Neuronal stem cell (in vitro differentiated cells): Measurements from ENCODE around the gene HSPA1B.
"Not testable (repeated sequence)": the region's sequence is repeated elsewhere in the genome, so short reads cannot be mapped to it uniquely, and the experiment has no call there.

Source experiments
- DNase-seq: peaks from one replicate; pipeline ENCODE4 v3.0.0-alpha.2; 2013; ENCODE audit warnings: low spot score
- H2AFZ ChIP-seq: one replicate; pipeline ENCODE4 v1.6.1; 2013; ENCODE audit warnings: mild to moderate bottlenecking, low read length, inconsistent platforms
- H2AK5ac ChIP-seq: 2 replicates; pipeline ENCODE4 v1.6.1; 2013; ENCODE audit warnings: low read depth, mild to moderate bottlenecking, inconsistent platforms, low read length, moderate library complexity, mixed read lengths
- H2BK120ac ChIP-seq: 2 replicates; pipeline ENCODE4 v1.6.1; 2013; ENCODE audit warnings: low read depth, mild to moderate bottlenecking, inconsistent platforms, low read length, moderate library complexity, mixed read lengths
- H2BK12ac ChIP-seq: one replicate; pipeline ENCODE4 v1.6.1; 2013; ENCODE audit warnings: low read length, inconsistent platforms
- H2BK15ac ChIP-seq: 2 replicates; pipeline ENCODE4 v1.6.1; 2013; ENCODE audit warnings: mild to moderate bottlenecking, low read length, inconsistent platforms, mixed read lengths
- H2BK5ac ChIP-seq: one replicate; pipeline ENCODE4 v1.6.1; 2013; ENCODE audit warnings: inconsistent platforms, mild to moderate bottlenecking, low read length, moderate library complexity
- H3K14ac ChIP-seq: one replicate; pipeline ENCODE4 v1.6.1; 2013; ENCODE audit warnings: low read length, inconsistent platforms
- H3K18ac ChIP-seq: 2 replicates; pipeline ENCODE4 v1.6.1; 2013; ENCODE audit warnings: low read length, inconsistent platforms
- H3K23ac ChIP-seq: 2 replicates; pipeline ENCODE4 v1.6.1; 2013; ENCODE audit warnings: low read depth, mild to moderate bottlenecking, mixed read lengths, low read length, inconsistent platforms; ENCODE audit not compliant: poor library complexity
- H3K27ac ChIP-seq: replicated peaks from 3 replicates; pipeline ENCODE4 v1.5.1; 2013; ENCODE audit warnings: low read length, inconsistent platforms
- H3K27me3 ChIP-seq, 3 experiments: 2 replicates each; pipeline ENCODE4 v1.6.1; 2013; ENCODE audit warnings: low read length in 3 of 3, mild to moderate bottlenecking in 2 of 3, inconsistent platforms in 1 of 3, low read depth in 1 of 3, mixed read lengths in 1 of 3, moderate library complexity in 1 of 3; ENCODE audit not compliant: control insufficient read depth in 3 of 3, insufficient read depth in 3 of 3
- H3K36me3 ChIP-seq, 2 donors: replicated peaks in 1 of 2; 2 replicates each; pipeline ENCODE4 v1.6.1; 2013; ENCODE audit warnings: low read length in 2 of 2; ENCODE audit not compliant: control insufficient read depth in 2 of 2, insufficient read depth in 2 of 2
- H3K4ac ChIP-seq: 2 replicates; pipeline ENCODE4 v1.6.1; 2013; ENCODE audit warnings: inconsistent platforms, mild to moderate bottlenecking, low read length, moderate library complexity
- H3K4me1 ChIP-seq, 2 donors: 1 replicate in 1 of 2; 2 replicates in 1 of 2; pipeline ENCODE4 v1.6.1; 2013; ENCODE audit warnings: low read length in 2 of 2, low read depth in 1 of 2; ENCODE audit not compliant: control insufficient read depth in 2 of 2, insufficient read depth in 1 of 2
- H3K4me2 ChIP-seq: one replicate; pipeline ENCODE4 v1.6.1; 2013; ENCODE audit warnings: mild to moderate bottlenecking, low read length, inconsistent platforms; ENCODE audit not compliant: insufficient read depth, poor library complexity, severe bottlenecking
- H3K4me3 ChIP-seq, 2 donors: 2 replicates each; pipeline ENCODE4 v1.5.1; 2013; ENCODE audit warnings: low read length in 2 of 2, mild to moderate bottlenecking in 2 of 2, inconsistent platforms in 1 of 2, moderate library complexity in 1 of 2
- H3K79me1 ChIP-seq: one replicate; pipeline ENCODE4 v1.6.1; 2013; ENCODE audit warnings: low read depth, mild to moderate bottlenecking, inconsistent platforms, low read length, moderate library complexity
- H3K9ac ChIP-seq: one replicate; pipeline ENCODE4 v1.6.1; 2013; ENCODE audit warnings: mild to moderate bottlenecking, low read depth, low read length, inconsistent platforms; ENCODE audit not compliant: poor library complexity
- H3K9me3 ChIP-seq, 2 donors: replicated peaks in 1 of 2; 2 replicates each; pipeline versions ENCODE3 to v1.6.1; 2013; ENCODE audit warnings: low read length in 2 of 2, mild to moderate bottlenecking in 2 of 2, inconsistent platforms in 1 of 2, low read depth in 1 of 2, mixed read lengths in 1 of 2, moderate library complexity in 1 of 2; ENCODE audit not compliant: control insufficient read depth in 2 of 2, insufficient read depth in 1 of 2
- H4K8ac ChIP-seq: one replicate; pipeline ENCODE4 v1.6.1; 2013; ENCODE audit warnings: low read depth, mild to moderate bottlenecking, inconsistent platforms, low read length, moderate library complexity
- H4K91ac ChIP-seq: one replicate; pipeline ENCODE4 v1.6.1; 2013; ENCODE audit warnings: low read length, low read depth, mild to moderate bottlenecking, inconsistent platforms; ENCODE audit not compliant: poor library complexity
- WGBS, 2 donors: extraction: QIAGEN DNeasy Blood & Tissue Kit; methylation state at CpG; one replicate each; pipeline ENCODE4 v1.1.7; 2013; ENCODE audit warnings: missing lambda C conversion rate in 2 of 2, mixed read lengths in 1 of 2; ENCODE audit not compliant: insufficient read length in 2 of 2, insufficient replicate concordance in 1 of 2; ENCODE audit errors: extremely low coverage in 2 of 2; 5-methylcytosine and 5-hydroxymethylcytosine counted together

Gene HSPA1B

DNA sequence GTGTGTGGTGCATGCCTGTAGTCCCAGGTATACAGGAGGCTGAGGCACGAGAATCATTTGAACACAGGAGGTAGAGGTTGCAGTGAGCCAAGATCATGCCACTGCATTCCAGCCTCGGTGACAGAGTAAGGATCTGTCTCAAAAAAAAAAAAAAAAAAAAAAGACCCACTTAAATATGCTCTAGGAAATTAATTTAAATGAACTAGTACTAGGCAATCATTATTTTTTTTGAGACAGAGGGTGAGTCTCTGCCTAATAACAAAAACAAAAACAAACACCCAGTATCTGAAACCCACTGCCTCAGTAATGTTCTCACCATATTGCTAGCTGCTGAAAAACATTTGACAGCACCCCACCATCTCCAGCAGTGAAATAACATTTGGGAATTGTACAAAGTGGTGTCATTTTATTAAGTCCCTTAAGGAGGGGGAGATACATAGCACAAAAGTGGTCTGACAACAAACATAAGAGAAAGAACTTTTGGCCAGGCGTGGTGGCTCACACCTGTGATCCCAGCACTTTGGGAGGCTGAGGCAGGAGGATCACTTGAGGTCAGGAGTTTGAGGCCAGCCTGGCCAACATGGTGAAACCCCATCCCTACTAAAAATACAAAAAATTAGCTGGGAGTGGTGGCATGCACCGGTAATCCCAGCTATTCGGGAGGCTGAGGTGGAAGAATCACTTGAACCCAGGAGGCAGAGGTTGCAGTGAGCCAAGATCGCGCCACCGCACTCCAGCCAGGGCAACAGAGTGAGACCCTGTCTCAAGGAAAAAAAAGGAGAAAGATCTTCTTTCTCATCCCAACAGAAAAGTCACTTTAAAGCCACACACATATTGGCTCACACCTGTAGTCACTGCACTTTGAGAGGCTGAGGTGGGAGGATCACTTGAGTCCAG, 26.3 kb upstream of the HSPA1B start:
- H4K8ac ChIP-seq, H3K14ac ChIP-seq, H2BK15ac ChIP-seq, H3K27me3 ChIP-seq, H3K4ac ChIP-seq, H3K4me3 ChIP-seq, H2AK5ac ChIP-seq, H2BK12ac ChIP-seq, DNase-seq, H3K18ac ChIP-seq, H2BK120ac ChIP-seq, H3K4me2 ChIP-seq, H3K79me1 ChIP-seq, H4K91ac ChIP-seq, H3K4me1 ChIP-seq, H3K23ac ChIP-seq, H3K27ac ChIP-seq, H2AFZ ChIP-seq, H2BK5ac ChIP-seq, H3K9ac ChIP-seq, H3K9me3 ChIP-seq: not testable (repeated sequence)
- peaks cover 10 to 76% of the 10 kb centered on the region in 2 donors for H3K36me3 ChIP-seq
- no CpG with 5 or more reads among the region's 8 CpGs for WGBS, 2 donors

DNA sequence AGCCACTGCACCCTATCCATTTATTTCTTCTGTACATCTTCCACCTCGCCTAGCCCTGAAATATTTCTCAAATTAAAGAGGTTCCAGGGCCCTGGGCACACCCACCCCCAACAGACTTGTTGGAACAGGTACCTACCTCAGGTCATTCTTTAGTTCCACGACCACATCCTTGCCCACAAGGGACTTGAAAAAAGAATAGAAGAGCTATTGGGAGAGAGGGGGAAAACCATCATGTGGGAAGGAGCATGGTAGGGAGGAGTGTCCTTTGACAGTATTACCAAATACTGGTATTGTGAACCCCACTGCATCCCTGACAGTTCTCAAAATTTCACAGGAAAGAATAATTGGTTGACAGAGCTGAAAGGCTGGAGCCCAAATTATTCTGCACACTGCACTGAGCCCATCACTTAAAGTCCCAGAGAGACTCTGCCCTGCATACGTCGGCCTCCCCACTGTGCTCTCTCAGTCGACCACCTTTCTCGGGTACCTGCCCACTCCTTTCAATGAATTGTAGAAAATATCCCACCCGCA, 21.5 kb upstream of the HSPA1B start:
- Histone ChIP-seq H2BK120ac (no peak overlapping the region), H4K8ac (no peak overlapping the region), H3K9me3 (no peaks in the 10 kb centered on the region), H3K79me1 (peaks cover 2% of the 10 kb centered on the region), H3K4ac (no peak overlapping the region), H3K23ac (no peak overlapping the region), H4K91ac (no peak overlapping the region), H2AFZ (peak overlapping the region; percentile 98), H2AK5ac (no peak overlapping the region), H2BK5ac (no peak overlapping the region), H3K4me3 (peak overlapping the region; percentile 76 to 100), H3K9ac (peak overlapping the region; percentile 71), H3K14ac (no peak overlapping the region), H3K36me3 (peaks cover 3 to 39% of the 10 kb centered on the region in 2 donors), H2BK12ac (no peak overlapping the region), H3K18ac (peak overlapping the region; percentile 12), H3K4me2 (peak overlapping the region; percentile 74), H2BK15ac (no peak overlapping the region), H3K27me3 (no peaks in the 10 kb centered on the region), H3K27ac (peak overlapping the region; percentile 96), H3K4me1 (peaks cover 2% of the 10 kb centered on the region in 2 donors)
- WGBS, 2 donors = no CpG with 5 or more reads among the region's 7 CpGs
- DNase-seq = no peak

DNA sequence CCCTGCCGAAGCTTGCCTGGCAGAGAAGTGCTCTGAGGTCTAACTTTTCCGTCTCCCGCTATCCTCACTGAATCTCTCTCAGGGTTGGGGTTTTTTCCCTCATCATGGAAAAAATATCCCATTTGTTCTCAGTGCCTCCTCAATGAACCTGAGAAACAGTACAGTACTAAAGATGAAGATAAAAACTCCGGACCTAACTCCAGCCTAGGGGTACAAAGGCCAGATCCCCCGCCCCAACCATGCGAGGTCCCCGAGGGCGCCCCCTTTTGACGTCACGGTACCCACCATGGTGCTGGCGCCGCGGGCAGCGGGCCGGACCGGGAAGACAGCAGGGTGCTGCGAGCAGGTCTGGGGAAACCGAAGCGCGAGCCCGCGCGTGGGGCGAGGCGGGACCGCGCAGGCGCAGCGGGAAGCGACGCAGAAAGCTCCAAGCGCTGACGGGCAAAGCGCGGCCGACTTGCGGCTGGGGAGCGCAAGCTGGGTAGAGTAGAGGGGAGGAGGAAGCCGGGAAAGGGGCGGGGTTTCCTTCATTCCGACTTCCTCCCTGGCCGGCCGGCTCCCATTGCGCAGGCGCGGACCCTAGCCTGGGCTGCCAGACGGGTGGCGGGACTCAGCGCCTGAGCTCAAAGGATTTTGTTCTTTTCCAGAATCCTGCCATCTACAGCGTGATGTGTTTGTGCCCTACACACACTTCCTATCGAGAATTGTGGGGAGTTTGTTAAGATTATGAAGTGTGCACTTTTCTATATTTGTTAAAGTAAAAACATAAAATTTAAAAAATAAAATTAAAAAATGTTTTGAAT, 20.9 kb upstream of the HSPA1B start, which contains the start of gene LSM2:
Gene LSM2 (minus strand): TSS at position 497 of the 803 bp plus-strand sequence. CDS start 209 bp downstream, at position 288.
- peak within 1 kb of the TSS; percentile 99 for H3K18ac ChIP-seq
- WGBS, 2 donors = no CpG with 5 or more reads among the region's 51 CpGs
- H2BK5ac ChIP-seq = no peak within 1 kb of the TSS
- peak within 1 kb of the TSS; percentile 39 for H3K14ac ChIP-seq
- no peak within 1 kb of the TSS for H2BK15ac ChIP-seq
- H2AK5ac ChIP-seq = no peak within 1 kb of the TSS
- H3K27me3 ChIP-seq = no peaks in the 10 kb centered on the region
- H3K4me2 ChIP-seq = peak within 1 kb of the TSS; percentile 74
- H3K4ac ChIP-seq = no peak within 1 kb of the TSS
- H3K36me3 ChIP-seq = peaks cover 3 to 32% of the 10 kb centered on the region in 2 donors
- H3K4me3 ChIP-seq = peak within 1 kb of the TSS; percentile 76 to 100
- H3K9me3 ChIP-seq = no peaks in the 10 kb centered on the region
- H3K4me1 ChIP-seq = peaks cover 2% of the 10 kb centered on the region in 2 donors
- peaks cover 2% of the 10 kb centered on the region for H3K79me1 ChIP-seq
- H3K9ac ChIP-seq = peak within 1 kb of the TSS; percentile 98
- no peak within 1 kb of the TSS for H4K91ac ChIP-seq
- peak; percentile 98 for DNase-seq
- peak within 1 kb of the TSS; percentile 97 for H3K23ac ChIP-seq
- H2BK120ac ChIP-seq = no peak within 1 kb of the TSS
- H3K27ac ChIP-seq = peak within 1 kb of the TSS; percentile 96
- H2BK12ac ChIP-seq = no peak within 1 kb of the TSS
- peak within 1 kb of the TSS; percentile 98 for H2AFZ ChIP-seq
- no peak within 1 kb of the TSS for H4K8ac ChIP-seq
